ENCODE data around the gene ACER1.
"Not testable (repeated sequence)": the region's sequence is repeated elsewhere in the genome, so short reads cannot be mapped to it uniquely, and the experiment has no call there.

The ACER1 gene

GRCh38 chr19:6287269-6287885 is 46.0 kb downstream of the ACER1 start:
- no peak for DNase-seq

GRCh38 chr19:6286676-6287075 is 46.7 kb downstream of the ACER1 start:
- no peak for DNase-seq

GRCh38 chr19:6282393-6282792 is 51.0 kb downstream of the ACER1 start:
- DNase-seq, result not testable (repeated sequence)

- DNase-seq, result peak; percentile 64
Observed at GRCh38 chr19:6279931-6280591, 53.4 kb downstream of the ACER1 start, which contains the start of gene MLLT1. Gene MLLT1, minus strand, starts transcription at chr19:6279975. Its CDS starts 191 bp downstream, at chr19:6279784.

GRCh38 chr19:6279620-6279930 is 53.8 kb downstream of the ACER1 start:
- DNase-seq, result no peak

- DNase-seq, result peak; percentile 48
Observed at GRCh38 chr19:6278740-6279619, 54.4 kb downstream of the ACER1 start.

- no peak for DNase-seq
Observed at GRCh38 chr19:6278051-6278450, 55.4 kb downstream of the ACER1 start.

- no peak for DNase-seq
Observed at GRCh38 chr19:6276447-6276846, 57.0 kb downstream of the ACER1 start.

- no peak for DNase-seq
Observed at GRCh38 chr19:6275170-6275744, 58.2 kb downstream of the ACER1 start.

GRCh38 chr19:6274756-6275155 is 58.7 kb downstream of the ACER1 start:
- no peak for DNase-seq

- DNase-seq, result peak; percentile 47
Observed at GRCh38 chr19:6273701-6274601, 59.5 kb downstream of the ACER1 start.

- no peak for DNase-seq
Observed at GRCh38 chr19:6272913-6273600, 60.4 kb downstream of the ACER1 start.

GRCh38 chr19:6272411-6272791 is 61.0 kb downstream of the ACER1 start:
- peak; percentile 54 for DNase-seq

- DNase-seq, result peak; percentile 59
Observed at GRCh38 chr19:6271721-6272410, 61.5 kb downstream of the ACER1 start.

GRCh38 chr19:6271251-6271650 is 62.2 kb downstream of the ACER1 start:
- DNase-seq, result no peak

- no peak for DNase-seq
Observed at GRCh38 chr19:6270822-6271221, 62.6 kb downstream of the ACER1 start.

GRCh38 chr19:6270076-6270745 is 63.2 kb downstream of the ACER1 start:
- no peak for DNase-seq

GRCh38 chr19:6269101-6269886 is 64.1 kb downstream of the ACER1 start:
- DNase-seq, result no peak

- no peak for DNase-seq
Observed at GRCh38 chr19:6268382-6268771, 65.0 kb downstream of the ACER1 start.

All from right kidney (tissue), 1 donor.